ENCODE measurements around the gene ZNF750.

ZNF750 gene

GRCh38 chr17:82859431-82860403, 19.9 kb upstream of the ZNF750 start:
- DNase-seq, result no peak

- no peak for DNase-seq
Observed at GRCh38 chr17:82858376-82859126, 18.7 kb upstream of the ZNF750 start.

GRCh38 chr17:82856361-82856760, 16.5 kb upstream of the ZNF750 start:
- no peak for DNase-seq

- no peak for DNase-seq
Observed at GRCh38 chr17:82854226-82854625, 14.4 kb upstream of the ZNF750 start.

GRCh38 chr17:82851381-82851780, 11.6 kb upstream of the ZNF750 start:
- no peak for DNase-seq

- no peak for DNase-seq
Observed at GRCh38 chr17:82849076-82849945, 9.5 kb upstream of the ZNF750 start.

- DNase-seq, result no peak
Observed at GRCh38 chr17:82848022-82848592, 8.3 kb upstream of the ZNF750 start.

- no peak for DNase-seq
Observed at GRCh38 chr17:82846061-82846691, 6.4 kb upstream of the ZNF750 start.

GRCh38 chr17:82845163-82845807, 5.5 kb upstream of the ZNF750 start:
- DNase-seq, result no peak

GRCh38 chr17:82844796-82845162, 5.0 kb upstream of the ZNF750 start:
- DNase-seq, result no peak

- no peak for DNase-seq
Observed at GRCh38 chr17:82843904-82844680, 4.3 kb upstream of the ZNF750 start.

- no peak for DNase-seq
Observed at GRCh38 chr17:82841921-82842596, 2.2 kb upstream of the ZNF750 start.

- DNase-seq, result no peak
Observed at GRCh38 chr17:82840431-82840831, 609 bp upstream of the ZNF750 start.

- DNase-seq, result no peak
Observed at GRCh38 chr17:82838386-82839063, 1.3 kb downstream of the ZNF750 start.

GRCh38 chr17:82837586-82838320, 2.1 kb downstream of the ZNF750 start:
- DNase-seq, result no peak

GRCh38 chr17:82836823-82837357, 2.9 kb downstream of the ZNF750 start:
- no peak for DNase-seq

- DNase-seq, result no peak
Observed at GRCh38 chr17:82835766-82836512, 3.9 kb downstream of the ZNF750 start.

- DNase-seq, result no peak
Observed at GRCh38 chr17:82835122-82835521, 4.7 kb downstream of the ZNF750 start.
